ENCODE measurements around the gene DYNC1I1. TPM values are rescaled to one million over a fixed set of nuclear protein-coding genes. Genes with fewer than 3 reads are reported as not detected.

Gene DYNC1I1
- polyA plus RNA-seq, 1 donor from 2014 or later: not detected

DNA sequence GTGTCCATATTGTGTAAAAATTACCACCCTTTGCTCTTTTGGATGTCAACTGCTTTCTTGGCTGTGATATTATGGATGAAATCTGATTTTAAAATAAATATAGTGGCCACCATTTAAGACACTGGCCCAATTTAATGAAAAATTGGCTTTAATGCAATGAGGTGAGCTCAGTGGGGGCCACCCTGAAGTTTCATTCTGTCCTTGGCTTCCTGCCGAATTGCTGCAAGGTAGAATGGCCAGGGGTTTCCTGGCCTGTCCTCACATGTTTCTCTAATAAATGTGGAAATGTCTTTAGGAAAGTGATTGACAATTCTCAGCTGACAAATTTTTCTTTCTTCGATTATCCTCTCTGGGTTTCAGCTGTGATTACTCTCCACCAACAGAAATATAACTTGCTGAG, 36.0 kb downstream of the DYNC1I1 start:
- no peaks in the 10 kb centered on the region for H3K9me3 Mint-ChIP-seq
- no peak overlapping the region for H3K27ac Mint-ChIP-seq
- H3K4me1 Mint-ChIP-seq: peaks cover 0 to 3% (median 0%) of the 10 kb centered on the region in 3 donors
- no peaks in the 10 kb centered on the region for H3K36me3 Mint-ChIP-seq
- H3K27me3 Mint-ChIP-seq: peaks cover 1% of the 10 kb centered on the region
- no peak overlapping the region for H3K4me3 Mint-ChIP-seq

DNA sequence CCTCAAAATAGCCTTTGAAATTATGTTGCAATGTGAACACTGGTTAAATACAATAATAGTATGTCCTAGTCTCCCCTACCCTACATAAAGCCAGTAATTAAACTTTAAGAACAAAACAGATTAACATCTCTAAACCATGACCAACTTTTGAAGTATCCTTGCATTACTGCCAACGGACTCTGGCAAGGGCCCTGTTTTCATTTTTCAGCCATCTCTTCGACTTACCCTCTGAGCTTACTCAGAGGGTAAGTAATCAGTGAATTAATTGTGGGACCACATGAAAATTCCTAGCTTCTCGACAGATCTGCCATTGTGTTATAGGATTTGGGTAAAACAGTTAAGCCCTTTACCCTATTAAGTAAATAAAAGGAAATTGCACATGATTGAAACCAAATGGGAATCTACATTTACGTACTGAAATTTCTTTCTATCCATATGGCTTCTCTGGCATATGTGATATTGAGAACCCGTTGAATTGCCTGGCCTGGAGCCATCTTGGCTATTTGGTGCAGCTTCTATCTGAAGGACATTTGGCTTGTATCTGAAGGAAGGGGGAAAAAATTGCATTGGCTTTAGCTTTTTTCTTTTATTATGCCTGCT, 39.6 kb downstream of the DYNC1I1 start:
- H3K4me3 Mint-ChIP-seq: no peak overlapping the region
- peaks cover 1% of the 10 kb centered on the region for H3K27me3 Mint-ChIP-seq
- peaks cover 0 to 3% (median 0%) of the 10 kb centered on the region in 3 donors for H3K4me1 Mint-ChIP-seq
- H3K9me3 Mint-ChIP-seq: no peaks in the 10 kb centered on the region
- H3K27ac Mint-ChIP-seq: no peak overlapping the region
- H3K36me3 Mint-ChIP-seq: no peaks in the 10 kb centered on the region

DNA sequence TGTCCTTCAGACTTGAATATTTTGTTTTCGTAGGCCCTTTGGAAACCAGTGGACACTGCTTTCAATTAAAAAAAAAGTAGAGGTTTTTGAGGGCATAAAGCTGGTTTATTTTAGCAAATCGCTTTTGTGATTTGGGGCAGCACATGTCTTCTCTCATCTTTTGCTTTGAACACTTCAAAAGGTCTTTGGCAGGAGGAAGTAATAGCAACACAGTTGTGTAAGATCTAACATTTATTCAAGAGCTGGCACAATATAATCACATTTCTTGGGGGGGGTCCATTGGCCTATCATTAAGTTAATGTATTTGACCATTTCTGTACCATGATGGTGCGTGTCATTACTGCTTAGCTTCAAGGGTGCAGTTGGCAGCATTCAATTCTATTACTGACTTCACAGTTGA, 42.4 kb downstream of the DYNC1I1 start:
- no peak overlapping the region for H3K27ac Mint-ChIP-seq
- no peaks in the 10 kb centered on the region for H3K27me3 Mint-ChIP-seq
- H3K9me3 Mint-ChIP-seq: no peaks in the 10 kb centered on the region
- H3K4me3 Mint-ChIP-seq: no peak overlapping the region
- H3K36me3 Mint-ChIP-seq: no peaks in the 10 kb centered on the region
- peaks cover 0 to 3% (median 0%) of the 10 kb centered on the region in 3 donors for H3K4me1 Mint-ChIP-seq

DNA sequence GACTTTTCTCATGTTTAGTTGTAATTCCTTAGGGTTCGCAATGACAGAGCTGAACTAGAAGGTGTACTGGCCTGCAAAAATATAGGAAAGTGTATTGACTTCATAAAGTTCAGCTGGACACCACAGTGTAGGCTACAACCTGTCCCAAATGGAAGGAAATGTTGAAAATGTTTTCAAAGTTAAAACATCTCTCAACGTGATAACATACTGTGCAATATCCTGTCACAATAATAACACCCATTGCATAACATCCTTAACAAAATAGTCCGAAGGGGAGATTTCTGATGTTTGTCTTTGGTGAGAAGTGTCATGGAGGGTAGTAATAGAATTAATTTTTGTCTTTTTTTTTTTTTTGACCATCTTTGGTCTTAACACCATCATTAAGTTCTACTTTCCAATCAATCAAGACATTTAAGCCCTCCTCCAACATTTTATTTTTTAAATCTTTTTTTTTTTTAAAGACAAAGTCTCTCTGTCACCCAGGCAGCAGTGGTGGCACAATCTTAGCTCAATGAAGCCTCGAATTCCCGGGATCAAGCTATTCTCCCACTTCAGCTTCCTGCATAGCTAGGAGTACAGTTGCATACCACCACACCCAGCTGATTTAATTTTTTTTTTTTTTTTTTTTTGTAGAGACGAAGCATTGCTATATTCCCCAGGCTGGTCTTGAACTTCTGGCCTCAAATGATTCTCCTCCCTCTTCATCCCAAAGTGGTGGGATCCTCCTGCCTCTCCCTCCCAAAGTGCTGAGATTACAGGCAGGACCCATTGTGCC, 45.7 kb downstream of the DYNC1I1 start:
- Mint-ChIP-seq H3K9me3 (no peaks in the 10 kb centered on the region), H3K36me3 (no peaks in the 10 kb centered on the region), H3K27me3 (no peaks in the 10 kb centered on the region), H3K4me3 (no peak overlapping the region), H3K4me1 (no peaks in the 10 kb centered on the region), H3K27ac (no peak overlapping the region)

DNA sequence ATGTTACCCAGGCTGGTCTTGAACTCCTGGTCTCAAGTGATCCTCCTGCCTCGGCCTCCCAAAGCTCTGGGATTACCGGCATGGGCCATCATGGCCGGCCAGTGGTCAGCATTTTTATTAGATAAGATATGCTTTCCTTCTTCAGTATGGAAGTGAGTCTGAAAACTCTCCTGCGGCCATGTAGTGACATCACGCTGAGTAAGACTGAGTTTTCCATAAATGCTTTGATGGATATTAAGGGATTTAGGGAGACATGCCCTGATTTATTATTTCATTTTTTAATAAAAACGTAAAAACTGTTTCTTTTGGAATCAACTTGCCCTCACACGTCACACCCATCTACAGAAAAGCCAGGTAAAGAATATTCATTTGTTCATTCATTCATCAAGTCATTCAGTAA, 48.4 kb downstream of the DYNC1I1 start:
- Mint-ChIP-seq H3K36me3 (no peaks in the 10 kb centered on the region), H3K27me3 (no peaks in the 10 kb centered on the region), H3K27ac (no peak overlapping the region), H3K4me1 (no peaks in the 10 kb centered on the region), H3K4me3 (no peak overlapping the region), H3K9me3 (no peaks in the 10 kb centered on the region)

DNA sequence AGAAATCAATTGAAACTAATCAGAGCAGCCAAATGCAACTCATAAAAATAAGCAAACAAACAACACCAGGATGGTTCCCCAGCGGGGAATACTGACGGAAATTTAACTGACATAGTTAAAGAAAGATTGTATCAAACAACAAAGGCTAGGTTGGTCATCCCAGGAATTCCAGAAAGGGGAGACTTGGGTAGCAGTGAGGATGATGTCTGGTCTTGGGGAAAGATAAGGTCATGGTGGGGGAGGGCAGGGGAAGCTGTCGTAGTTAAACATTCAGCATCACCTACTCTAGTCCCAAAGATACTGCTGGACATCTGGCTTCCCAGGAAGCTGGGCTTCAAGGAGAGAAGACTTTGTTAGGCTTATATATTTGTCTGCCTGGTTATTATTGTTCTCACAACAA, 50.4 kb downstream of the DYNC1I1 start:
- Mint-ChIP-seq H3K36me3 (no peaks in the 10 kb centered on the region), H3K9me3 (no peaks in the 10 kb centered on the region), H3K4me3 (no peak overlapping the region), H3K27me3 (no peaks in the 10 kb centered on the region), H3K4me1 (no peaks in the 10 kb centered on the region), H3K27ac (no peak overlapping the region)

DNA sequence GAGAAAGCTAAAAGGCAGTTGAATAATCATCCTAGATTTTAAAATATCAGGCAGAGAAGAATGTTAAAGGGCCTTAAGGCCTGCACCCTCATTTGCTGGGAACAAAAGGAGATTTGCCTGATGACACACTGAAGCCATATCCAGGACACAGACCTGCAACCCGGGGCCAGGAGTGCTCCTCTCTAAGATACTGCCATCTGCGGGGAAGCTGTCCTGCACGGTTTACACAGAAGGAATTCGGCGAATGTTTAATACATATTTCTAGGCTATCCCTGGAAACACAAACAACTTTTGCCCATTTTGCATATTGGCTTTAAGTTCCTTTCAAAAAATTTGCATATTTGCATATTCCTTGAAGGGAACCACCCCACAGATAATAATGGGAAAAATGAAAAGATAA, 52.3 kb downstream of the DYNC1I1 start:
- no peaks in the 10 kb centered on the region for H3K9me3 Mint-ChIP-seq
- no peaks in the 10 kb centered on the region for H3K4me1 Mint-ChIP-seq
- H3K36me3 Mint-ChIP-seq: no peaks in the 10 kb centered on the region
- no peaks in the 10 kb centered on the region for H3K27me3 Mint-ChIP-seq
- no peak overlapping the region for H3K27ac Mint-ChIP-seq
- H3K4me3 Mint-ChIP-seq: no peak overlapping the region

DNA sequence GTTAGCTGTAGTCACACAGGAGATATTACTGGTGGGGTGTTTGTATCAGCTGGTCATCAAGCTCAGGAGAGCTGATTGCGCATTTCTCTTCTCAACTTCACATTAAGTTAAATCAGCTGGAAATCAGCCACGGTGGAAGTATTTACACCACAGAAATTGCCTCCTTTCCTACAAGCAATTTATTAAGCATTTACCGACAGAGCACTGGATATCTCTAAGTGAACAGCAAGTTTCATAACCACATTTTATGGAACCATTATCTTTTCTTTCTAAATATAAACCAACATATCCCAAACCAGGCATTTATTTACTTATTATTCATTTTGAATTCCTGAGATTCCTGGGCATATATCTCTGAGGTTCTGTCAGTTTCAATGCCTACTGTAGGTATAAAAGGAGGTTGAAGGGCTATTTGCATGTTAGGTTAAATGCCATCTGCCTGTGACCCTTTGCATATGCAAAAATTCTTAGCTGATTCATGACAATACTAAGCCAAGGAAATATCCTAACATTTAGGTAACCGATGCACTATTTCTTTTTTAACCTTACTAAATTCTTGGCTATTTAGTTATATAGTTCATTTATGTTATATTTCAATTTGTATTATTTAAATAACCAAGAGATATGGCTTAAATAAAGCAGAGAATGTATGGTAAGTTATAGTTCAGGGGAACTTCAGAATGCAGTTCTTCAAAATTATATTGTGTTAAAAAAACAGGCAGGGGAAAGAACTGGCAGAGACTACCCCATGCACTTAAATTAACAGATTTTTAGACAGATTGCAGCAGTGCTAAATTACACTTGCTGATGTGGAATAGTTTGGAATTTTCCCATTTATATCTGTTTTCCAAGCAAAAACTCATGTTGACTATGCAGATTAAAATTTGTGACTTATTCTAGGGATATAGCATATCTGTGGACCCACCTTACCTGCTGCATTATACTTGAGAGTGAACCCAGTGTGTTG, 56.8 kb downstream of the DYNC1I1 start:
- H3K4me1 Mint-ChIP-seq: no peaks in the 10 kb centered on the region
- no peak overlapping the region for H3K4me3 Mint-ChIP-seq
- peaks cover 0 to 2% (median 0%) of the 10 kb centered on the region in 3 donors for H3K9me3 Mint-ChIP-seq
- H3K27ac Mint-ChIP-seq: no peak overlapping the region
- H3K36me3 Mint-ChIP-seq: no peaks in the 10 kb centered on the region
- no peaks in the 10 kb centered on the region for H3K27me3 Mint-ChIP-seq

DNA sequence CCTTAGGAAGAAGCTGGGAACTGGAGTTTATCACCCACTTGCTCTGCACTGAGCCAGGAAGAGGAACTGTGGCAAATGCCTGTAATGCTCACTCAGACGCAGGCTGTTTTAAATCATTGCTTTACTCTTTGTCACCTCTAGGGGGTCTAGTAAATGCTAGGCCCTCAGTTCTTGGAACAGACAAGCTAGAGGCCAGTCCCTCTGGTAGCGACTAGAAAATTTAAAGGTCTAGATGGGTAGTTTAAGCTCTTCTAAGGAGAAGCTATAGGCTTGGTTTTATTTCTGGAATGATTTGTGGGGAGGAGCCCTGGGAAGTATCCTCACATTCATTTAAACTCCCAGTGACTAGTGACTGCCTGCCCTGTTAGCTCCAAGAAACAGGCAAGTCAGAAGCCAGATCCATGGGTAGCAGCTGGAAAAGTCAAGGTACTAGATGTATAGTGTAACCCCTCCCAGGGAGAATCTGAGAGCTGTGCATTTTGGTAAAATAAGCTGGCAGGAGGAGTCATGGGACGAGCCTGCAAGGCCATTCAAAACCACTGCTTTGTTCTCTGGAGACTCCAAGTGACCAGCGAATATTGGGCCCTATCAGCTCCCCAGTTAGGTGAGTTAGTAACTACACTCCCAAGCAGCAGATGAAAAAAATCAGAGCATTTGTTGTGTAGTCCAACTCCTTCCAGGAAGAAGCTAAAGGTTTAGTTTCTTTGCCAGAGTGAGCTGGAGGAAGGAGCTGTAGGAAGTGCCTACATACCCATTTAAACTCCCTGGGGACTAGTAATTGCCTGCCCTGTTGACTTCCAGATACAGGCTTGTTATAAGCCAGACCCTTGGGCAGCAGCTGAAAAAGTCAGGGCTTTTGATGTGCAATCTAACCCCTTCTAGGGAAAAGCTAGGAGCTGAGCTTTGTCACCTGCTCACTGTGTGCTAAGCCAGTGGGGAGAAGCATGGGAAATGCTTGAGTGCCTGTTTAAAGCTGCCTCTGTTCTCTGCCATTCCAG, 68.9 kb downstream of the DYNC1I1 start:
- peaks cover 4% of the 10 kb centered on the region for H3K27me3 Mint-ChIP-seq
- no peak overlapping the region for H3K27ac Mint-ChIP-seq

DNA sequence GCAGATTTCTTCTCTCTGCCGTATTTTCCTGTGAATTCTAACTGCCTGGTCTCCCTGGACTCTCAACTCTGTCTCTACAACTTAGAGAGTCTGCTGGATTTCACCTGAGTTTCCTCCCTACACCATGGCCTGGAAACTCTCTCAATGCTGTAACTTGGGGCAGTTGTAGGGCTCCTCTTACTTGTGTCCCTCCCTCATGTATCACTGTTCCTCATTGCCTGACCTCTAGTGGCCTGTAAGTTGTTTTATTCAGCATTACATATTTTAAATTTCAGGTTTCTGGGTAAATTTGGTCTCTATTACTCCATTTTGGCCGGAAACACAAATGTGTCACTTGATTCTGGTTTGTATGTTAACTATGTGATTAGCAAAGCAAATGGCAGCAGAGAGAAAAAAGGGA, 70.9 kb downstream of the DYNC1I1 start:
- H3K27me3 Mint-ChIP-seq: peaks cover 4% of the 10 kb centered on the region
- H3K4me3 Mint-ChIP-seq: no peak overlapping the region
- no peaks in the 10 kb centered on the region for H3K4me1 Mint-ChIP-seq
- H3K9me3 Mint-ChIP-seq: peaks cover under 1 to 2% (median 1%) of the 10 kb centered on the region in 3 donors
- peaks cover 3% of the 10 kb centered on the region for H3K36me3 Mint-ChIP-seq
- no peak overlapping the region for H3K27ac Mint-ChIP-seq

More for the DNA sequence above, 68.9 kb downstream of the DYNC1I1 start:
- Mint-ChIP-seq H3K36me3 (peaks cover 3% of the 10 kb centered on the region), H3K9me3 (peaks cover 1 to 5% (median 2%) of the 10 kb centered on the region in 3 donors), H3K4me3 (no peak overlapping the region), H3K4me1 (no peaks in the 10 kb centered on the region)

DNA sequence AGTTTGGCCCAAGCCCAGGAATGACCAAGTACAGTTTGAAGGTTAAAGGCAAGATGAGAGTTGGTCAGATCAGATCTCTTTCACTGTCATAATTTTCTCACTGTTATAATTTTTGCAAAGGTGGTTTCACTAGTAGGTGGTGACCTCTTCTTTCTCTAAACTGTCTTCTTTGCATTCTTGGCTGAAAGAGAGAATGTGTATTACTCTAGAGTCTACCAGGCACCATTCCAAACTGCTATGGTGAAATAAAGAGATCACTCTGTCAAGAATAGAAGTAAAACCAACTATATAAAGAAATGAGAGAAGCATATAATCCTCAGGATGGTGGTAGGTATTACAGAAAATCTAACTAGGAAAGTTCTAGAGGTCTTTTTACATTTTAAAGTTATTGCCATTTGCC, 72.7 kb downstream of the DYNC1I1 start:
- H3K4me3 Mint-ChIP-seq: no peak overlapping the region
- no peak overlapping the region for H3K27ac Mint-ChIP-seq
- H3K4me1 Mint-ChIP-seq: no peaks in the 10 kb centered on the region
- peaks cover 4% of the 10 kb centered on the region for H3K27me3 Mint-ChIP-seq
- H3K9me3 Mint-ChIP-seq: peaks cover 1 to 4% (median 2%) of the 10 kb centered on the region in 3 donors
- H3K36me3 Mint-ChIP-seq: peaks cover 3% of the 10 kb centered on the region

DNA sequence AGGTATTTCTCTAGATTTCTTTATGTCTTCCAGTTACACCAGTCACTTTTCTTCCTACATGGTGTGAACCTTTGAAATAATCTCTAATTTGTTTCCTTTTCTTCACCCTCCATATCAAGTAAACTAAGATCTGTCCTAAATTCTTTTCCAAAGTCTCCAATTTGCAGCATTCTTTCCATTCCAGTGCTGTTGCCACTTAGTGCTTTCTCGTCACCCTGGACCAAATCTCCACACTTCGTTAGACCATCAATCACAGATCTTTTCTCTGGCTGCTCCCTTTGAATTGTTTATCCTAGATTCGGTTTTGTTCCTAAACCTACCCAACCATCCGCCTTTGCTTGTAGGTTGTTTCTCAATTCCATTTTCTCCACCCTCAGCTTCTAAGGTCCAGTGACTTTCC, 74.7 kb downstream of the DYNC1I1 start:
- H3K4me1 Mint-ChIP-seq: no peaks in the 10 kb centered on the region
- peaks cover 0 to 4% (median 0%) of the 10 kb centered on the region in 3 donors for H3K9me3 Mint-ChIP-seq
- H3K36me3 Mint-ChIP-seq: no peaks in the 10 kb centered on the region
- H3K27ac Mint-ChIP-seq: no peak overlapping the region
- no peak overlapping the region for H3K4me3 Mint-ChIP-seq
- peaks cover 2% of the 10 kb centered on the region for H3K27me3 Mint-ChIP-seq

DNA sequence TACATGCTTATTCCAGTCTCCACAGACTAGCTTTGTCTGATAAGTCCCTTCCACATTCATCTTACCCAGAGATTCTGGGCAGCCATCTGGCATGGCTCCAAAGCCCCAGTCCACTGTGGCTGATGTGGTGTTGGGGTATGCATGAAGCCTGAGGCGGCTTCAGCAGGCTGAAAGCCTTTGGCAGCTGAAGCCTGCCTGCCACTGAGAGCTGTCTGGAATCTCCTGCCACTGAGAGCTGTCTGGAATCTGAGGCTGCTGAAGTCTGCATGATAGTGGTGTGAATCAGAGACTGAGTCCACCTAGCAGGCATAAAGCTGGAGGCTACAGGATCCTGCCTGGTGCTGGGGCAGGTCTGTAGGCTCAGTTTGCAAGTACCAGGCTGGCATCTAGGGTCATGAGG, 87.1 kb downstream of the DYNC1I1 start:
- Mint-ChIP-seq H3K27ac (no peak overlapping the region), H3K4me3 (no peak overlapping the region), H3K36me3 (no peaks in the 10 kb centered on the region), H3K27me3 (no peaks in the 10 kb centered on the region), H3K9me3 (peaks cover 3 to 20% (median 7%) of the 10 kb centered on the region in 3 donors), H3K4me1 (no peaks in the 10 kb centered on the region)

DNA sequence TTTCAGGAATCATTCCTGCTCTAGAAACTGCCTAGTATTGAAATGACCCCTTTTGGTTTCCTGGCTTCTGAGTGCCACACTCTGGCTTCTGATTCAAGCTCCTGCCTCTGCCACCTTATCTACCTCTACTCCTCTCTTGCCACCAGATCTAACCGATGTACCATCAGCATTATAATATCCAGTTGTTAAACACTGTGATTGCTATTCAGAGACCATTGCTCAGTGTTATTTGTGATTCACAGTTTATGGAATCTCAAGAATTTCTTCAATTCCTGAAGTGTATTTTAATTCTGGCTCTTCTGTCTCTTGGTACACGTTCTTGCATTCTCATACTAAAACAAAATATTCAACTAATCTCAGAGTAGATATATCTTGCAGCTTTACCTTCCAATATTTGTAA, 88.7 kb downstream of the DYNC1I1 start:
- H3K4me3 Mint-ChIP-seq: no peak overlapping the region
- H3K36me3 Mint-ChIP-seq: no peaks in the 10 kb centered on the region
- peaks cover 3 to 20% (median 7%) of the 10 kb centered on the region in 3 donors for H3K9me3 Mint-ChIP-seq
- no peak overlapping the region for H3K27ac Mint-ChIP-seq
- H3K4me1 Mint-ChIP-seq: no peaks in the 10 kb centered on the region
- no peaks in the 10 kb centered on the region for H3K27me3 Mint-ChIP-seq

All from IgD-negative memory B cell (primary cell).